Transverse colon (tissue), 4 donors: ENCODE data around the gene NKD2.

Source experiments
- EP300 ChIP-seq: sonication (generic); formaldehyde crosslinking; IDR thresholded peaks from one replicate; pipeline ENCODE4 v1.6.1; 2017; ENCODE audit warnings: antibody characterized with exemption, low read depth
- POLR2A ChIP-seq: fragments of 450-650 bp; IDR thresholded peaks from one replicate; pipeline ENCODE4 v1.6.1; 2016; ENCODE audit warnings: antibody characterized with exemption, mild to moderate bottlenecking, moderate library complexity
- POLR2AphosphoS5 ChIP-seq, 3 donors: sonication (generic); formaldehyde crosslinking; IDR thresholded peaks; one replicate each; pipeline ENCODE4 v1.6.1; 2016; ENCODE audit warnings: antibody characterized with exemption in 3 of 3
- TF ChIP-seq, protein P1 (sequence below), 5 experiments: fragments of 200-600 bp in 3 of 5; fragments of 450-650 bp in 2 of 5; sonication (generic) in 3 of 5; IDR thresholded peaks; 1 replicate in 2 of 5; 2 replicates in 3 of 5; pipeline ENCODE4 v1.5.1; 2016 to 2017; ENCODE audit warnings: antibody characterized with exemption in 5 of 5, inconsistent platforms in 3 of 5, mild to moderate bottlenecking in 2 of 5, moderate library complexity in 1 of 5

DNA sequence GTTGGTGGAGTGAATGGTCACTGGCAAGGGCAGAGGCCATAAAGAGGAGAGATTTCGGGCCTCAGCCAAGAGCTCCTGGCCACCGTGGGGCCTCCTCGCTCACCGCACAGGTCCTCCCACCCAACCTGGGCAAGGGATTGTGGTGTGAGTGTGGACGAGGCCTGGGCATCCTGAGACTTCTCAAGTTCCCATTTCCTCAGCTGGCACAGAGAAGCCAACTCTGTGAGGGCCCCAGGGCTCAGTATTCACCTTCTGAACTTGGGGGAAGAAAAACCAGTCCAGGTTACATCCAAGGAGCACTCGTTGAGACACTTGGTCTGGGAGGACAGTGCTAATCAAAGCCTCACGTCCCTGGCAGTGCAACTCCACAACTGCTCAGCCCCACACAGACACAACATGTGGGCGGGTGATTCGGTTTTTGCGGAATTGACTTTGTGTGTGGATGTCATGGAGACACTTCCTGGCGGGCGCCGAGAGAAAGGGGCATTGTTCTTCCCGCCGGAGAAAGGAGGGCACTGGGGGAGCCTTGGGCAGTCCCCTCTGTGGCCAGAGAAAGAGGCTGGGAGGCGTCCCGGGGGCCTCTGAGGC lies 28.5 kb upstream of the NKD2 start:
- TF ChIP-seq, protein P1, sequence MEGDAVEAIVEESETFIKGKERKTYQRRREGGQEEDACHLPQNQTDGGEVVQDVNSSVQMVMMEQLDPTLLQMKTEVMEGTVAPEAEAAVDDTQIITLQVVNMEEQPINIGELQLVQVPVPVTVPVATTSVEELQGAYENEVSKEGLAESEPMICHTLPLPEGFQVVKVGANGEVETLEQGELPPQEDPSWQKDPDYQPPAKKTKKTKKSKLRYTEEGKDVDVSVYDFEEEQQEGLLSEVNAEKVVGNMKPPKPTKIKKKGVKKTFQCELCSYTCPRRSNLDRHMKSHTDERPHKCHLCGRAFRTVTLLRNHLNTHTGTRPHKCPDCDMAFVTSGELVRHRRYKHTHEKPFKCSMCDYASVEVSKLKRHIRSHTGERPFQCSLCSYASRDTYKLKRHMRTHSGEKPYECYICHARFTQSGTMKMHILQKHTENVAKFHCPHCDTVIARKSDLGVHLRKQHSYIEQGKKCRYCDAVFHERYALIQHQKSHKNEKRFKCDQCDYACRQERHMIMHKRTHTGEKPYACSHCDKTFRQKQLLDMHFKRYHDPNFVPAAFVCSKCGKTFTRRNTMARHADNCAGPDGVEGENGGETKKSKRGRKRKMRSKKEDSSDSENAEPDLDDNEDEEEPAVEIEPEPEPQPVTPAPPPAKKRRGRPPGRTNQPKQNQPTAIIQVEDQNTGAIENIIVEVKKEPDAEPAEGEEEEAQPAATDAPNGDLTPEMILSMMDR (IDR thresholded peaks at IDR 0.05) = no peak
- no peak for TF ChIP-seq EP300
- TF ChIP-seq POLR2A = no peak
- no peak for TF ChIP-seq POLR2AphosphoS5 (IDR thresholded peaks at IDR 0.05)
